HG03039 (cell line): ENCODE results near the gene TMEM145.
"Not testable (repeated sequence)": the region's sequence is repeated elsewhere in the genome, so short reads cannot be mapped to it uniquely, and the experiment has no call there.

Source experiments
- ATAC-seq: cut with Tn5 transposase; IDR thresholded peaks from one replicate; pipeline ENCODE4 v1.9.1; 2021; ENCODE audit warnings: mild to moderate bottlenecking, moderate library complexity; ENCODE audit not compliant: unreplicated experiment

The TMEM145 gene

GRCh38 chr19:42333975-42334696, 21.0 kb downstream of the TMEM145 start:
- no peak for ATAC-seq

- no peak for ATAC-seq
Observed at GRCh38 chr19:42334697-42335373, 21.7 kb downstream of the TMEM145 start.

- ATAC-seq = no peak
Observed at GRCh38 chr19:42335374-42335936, 22.3 kb downstream of the TMEM145 start.

DNA sequence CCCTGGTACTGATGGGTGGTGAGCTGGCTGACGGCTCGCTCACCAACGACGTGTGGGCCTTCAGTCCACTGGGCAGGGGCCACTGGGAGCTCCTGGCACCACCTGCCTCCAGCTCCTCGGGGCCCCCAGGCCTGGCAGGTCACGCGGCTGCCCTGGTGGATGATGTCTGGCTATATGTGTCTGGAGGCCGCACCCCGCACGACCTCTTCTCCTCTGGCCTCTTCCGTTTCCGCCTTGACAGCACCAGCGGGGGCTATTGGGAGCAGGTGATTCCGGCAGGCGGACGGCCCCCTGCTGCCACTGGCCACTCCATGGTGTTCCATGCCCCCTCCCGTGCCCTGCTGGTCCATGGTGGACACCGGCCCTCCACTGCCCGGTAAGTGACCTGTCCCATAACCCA, 22.9 kb downstream of the TMEM145 start:
- no peak for ATAC-seq

- ATAC-seq = not testable (repeated sequence)
Observed at GRCh38 chr19:42339126-42339860, 26.2 kb downstream of the TMEM145 start.

DNA sequence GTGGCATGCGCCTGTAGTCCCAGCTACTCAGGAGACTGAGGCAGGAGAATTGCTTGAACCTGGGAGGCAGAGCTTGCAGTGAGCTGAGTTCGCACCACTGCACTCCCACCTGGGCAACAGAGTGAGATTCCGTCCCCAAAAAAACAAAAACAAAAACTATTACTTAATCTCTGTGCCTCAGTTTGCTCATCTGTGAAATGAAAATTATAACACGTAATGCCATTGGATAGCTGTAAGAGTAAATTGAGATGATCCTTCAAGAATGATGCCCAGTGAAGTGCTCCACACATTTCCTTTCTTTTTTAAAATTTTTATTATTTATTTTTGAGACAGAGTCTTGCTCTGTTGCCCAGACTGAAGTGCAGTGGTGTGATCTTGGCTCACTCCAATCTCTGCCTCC, 26.8 kb downstream of the TMEM145 start:
- ATAC-seq = not testable (repeated sequence)

GRCh38 chr19:42343344-42344110, 30.4 kb downstream of the TMEM145 start:
- no peak for ATAC-seq

- ATAC-seq = no peak
Observed at GRCh38 chr19:42344336-42344893, 31.3 kb downstream of the TMEM145 start.

DNA sequence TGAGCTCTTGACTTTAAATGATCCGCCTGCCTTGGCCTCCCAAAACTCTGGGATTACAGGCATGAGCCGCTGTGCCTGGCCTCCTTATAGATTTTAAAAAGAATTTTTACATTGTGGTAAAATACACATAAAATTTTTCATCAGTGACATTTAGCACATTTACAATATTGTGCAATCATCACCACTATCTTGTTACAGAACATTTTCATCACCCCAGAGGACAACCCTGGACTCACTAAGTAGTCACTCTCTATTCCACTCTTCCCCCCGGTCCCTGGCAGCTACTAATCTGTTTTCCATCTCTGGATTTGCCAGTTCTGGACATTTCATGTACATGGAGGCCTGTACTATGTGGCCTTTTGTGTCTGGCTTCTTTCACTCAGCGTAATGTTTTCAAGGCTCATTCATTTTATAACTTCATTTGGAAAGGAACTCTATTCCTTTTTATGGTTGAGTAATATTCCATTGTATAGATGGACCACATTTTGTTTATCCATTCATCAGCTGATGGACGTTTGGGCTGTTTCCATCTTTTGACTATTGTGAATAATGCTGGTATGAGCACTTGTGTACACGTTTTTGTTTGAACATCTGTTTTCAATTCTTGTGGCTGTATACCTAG, 32.2 kb downstream of the TMEM145 start:
- ATAC-seq = no peak

GRCh38 chr19:42348211-42348610, 35.1 kb downstream of the TMEM145 start:
- ATAC-seq = no peak

- no peak for ATAC-seq
Observed at GRCh38 chr19:42349378-42350107, 36.4 kb downstream of the TMEM145 start.

DNA sequence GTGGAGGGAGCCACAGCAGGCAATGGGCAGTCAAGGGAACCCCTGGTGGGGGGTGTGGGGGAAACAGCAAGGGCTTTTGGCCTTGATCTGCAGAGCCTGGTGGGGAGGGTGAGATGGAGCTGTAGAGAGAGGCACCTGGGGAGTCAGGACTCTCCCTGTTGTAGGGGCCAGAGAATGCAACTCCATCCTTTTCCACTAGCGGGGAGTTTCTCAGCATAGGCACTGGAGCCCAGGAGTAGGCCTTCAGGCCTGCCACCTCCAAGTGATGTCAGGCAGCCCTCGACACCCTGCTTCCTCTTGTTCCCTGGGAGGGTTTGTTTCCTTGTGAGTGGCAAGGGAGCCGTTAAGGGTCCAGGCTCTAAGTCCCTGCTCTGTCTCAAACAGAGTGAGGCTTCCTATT, 37.3 kb downstream of the TMEM145 start:
- ATAC-seq = no peak

GRCh38 chr19:42351079-42351735, 38.1 kb downstream of the TMEM145 start:
- ATAC-seq = no peak

GRCh38 chr19:42352301-42353259, 39.5 kb downstream of the TMEM145 start:
- ATAC-seq = no peak

GRCh38 chr19:42353341-42354015, 40.4 kb downstream of the TMEM145 start:
- no peak for ATAC-seq

DNA sequence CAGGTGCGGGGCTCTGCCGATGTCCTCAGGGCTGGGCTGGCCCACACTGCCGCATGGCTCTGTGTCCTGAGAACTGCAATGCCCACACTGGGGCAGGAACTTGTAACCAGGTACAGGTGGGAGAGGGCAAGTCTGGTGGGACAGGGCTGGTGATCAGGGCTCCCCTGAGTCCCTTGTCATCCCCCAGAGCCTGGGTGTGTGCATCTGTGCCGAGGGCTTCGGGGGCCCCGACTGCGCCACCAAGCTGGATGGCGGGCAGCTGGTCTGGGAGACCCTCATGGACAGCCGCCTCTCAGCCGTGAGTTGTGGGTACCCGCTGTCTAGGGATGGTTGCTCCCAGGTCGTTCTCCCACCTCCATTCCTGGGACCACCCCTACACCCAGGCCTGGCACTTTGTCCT, 42.8 kb downstream of the TMEM145 start:
- ATAC-seq = no peak

DNA sequence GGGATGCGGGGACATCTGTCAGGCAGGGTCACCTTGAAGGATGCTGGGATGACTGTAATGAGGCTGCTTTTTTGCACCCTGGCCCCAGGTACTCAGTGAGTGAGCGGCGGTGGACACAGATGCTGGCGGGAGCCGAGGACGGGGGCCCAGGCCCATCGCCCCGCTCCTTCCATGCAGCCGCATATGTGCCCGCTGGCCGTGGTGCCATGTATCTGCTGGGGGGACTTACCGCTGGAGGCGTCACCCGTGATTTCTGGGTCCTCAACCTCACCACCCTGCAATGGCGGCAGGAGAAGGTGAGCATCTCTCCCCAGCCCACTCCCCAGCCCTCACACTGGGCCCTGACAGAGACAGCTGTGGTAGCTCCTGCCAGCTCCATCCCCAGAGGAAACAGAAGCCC, 43.6 kb downstream of the TMEM145 start:
- no peak for ATAC-seq
